ENCODE data around the gene EDC3.
A peak's percentile ranks its signal among the peaks of the same experiment; 100 is the strongest.

GRCh38 chr15:74635228-74635627 is 60.6 kb downstream of the EDC3 start:
- peak; percentile 92 for TF ChIP-seq CTCF (conservative IDR thresholded peaks at IDR 0.05; ENCODE audit: low read depth, low read length)
- TF ChIP-seq EZH2 (IDR thresholded peaks at IDR 0.05; ENCODE audit: borderline replicate concordance, low read depth, low read length, poor library complexity, severe bottlenecking), result no peak

Data from A673 (cell line).